Prostate gland (tissue), 2 donors: Measurements from ENCODE around the gene AKT3.

Source experiments
- POLR2A ChIP-seq: fragments of 450-650 bp; IDR thresholded peaks from one replicate; pipeline ENCODE4 v1.6.1; 2016; ENCODE audit warnings: antibody characterized with exemption, mild to moderate bottlenecking
- POLR2AphosphoS5 ChIP-seq: sonication (generic); formaldehyde crosslinking; IDR thresholded peaks from one replicate; pipeline ENCODE4 v1.6.1; 2017; ENCODE audit warnings: antibody characterized with exemption
- TF ChIP-seq, protein P1 (sequence below), 4 experiments: fragments of 200-600 bp in 2 of 4; fragments of 450-650 bp in 2 of 4; sonication (generic) in 2 of 4; IDR thresholded peaks; 1 replicate in 3 of 4; 2 replicates in 1 of 4; pipeline ENCODE4 v1.5.1; 2016 to 2019; ENCODE audit warnings: antibody characterized with exemption in 4 of 4, mild to moderate bottlenecking in 2 of 4, moderate library complexity in 2 of 4

DNA sequence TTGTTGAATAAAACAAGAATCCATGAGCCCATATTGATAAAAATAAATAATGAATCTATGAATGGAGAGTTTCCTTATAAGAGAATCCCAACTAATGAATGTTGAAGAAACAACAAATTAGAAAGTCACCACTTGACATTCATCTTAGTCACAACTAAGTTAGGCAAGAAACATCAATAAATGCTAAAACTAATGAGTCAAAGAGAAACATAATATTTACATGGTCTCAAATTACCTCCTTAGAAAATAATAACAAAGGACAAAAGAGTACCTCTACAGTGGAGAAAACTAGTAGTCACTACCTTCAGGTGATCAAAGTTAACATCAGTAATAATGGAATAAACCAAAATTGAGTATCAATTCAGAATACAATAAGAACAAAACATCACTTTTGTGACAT, 93.5 kb downstream of the AKT3 start:
- TF ChIP-seq POLR2A, result no peak
- TF ChIP-seq POLR2AphosphoS5, result no peak
- TF ChIP-seq, protein P1, sequence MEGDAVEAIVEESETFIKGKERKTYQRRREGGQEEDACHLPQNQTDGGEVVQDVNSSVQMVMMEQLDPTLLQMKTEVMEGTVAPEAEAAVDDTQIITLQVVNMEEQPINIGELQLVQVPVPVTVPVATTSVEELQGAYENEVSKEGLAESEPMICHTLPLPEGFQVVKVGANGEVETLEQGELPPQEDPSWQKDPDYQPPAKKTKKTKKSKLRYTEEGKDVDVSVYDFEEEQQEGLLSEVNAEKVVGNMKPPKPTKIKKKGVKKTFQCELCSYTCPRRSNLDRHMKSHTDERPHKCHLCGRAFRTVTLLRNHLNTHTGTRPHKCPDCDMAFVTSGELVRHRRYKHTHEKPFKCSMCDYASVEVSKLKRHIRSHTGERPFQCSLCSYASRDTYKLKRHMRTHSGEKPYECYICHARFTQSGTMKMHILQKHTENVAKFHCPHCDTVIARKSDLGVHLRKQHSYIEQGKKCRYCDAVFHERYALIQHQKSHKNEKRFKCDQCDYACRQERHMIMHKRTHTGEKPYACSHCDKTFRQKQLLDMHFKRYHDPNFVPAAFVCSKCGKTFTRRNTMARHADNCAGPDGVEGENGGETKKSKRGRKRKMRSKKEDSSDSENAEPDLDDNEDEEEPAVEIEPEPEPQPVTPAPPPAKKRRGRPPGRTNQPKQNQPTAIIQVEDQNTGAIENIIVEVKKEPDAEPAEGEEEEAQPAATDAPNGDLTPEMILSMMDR (IDR thresholded peaks at IDR 0.05), result no peak
